Transverse colon (tissue), 4 donors: ENCODE measurements around the gene MRC1. TPM values are rescaled to one million over a fixed set of nuclear protein-coding genes. Genes with fewer than 3 reads are reported as not detected.

Source experiments
- small RNA-seq, 4 donors: library from RNA; depleted of rRNA; stranded (forward); fragments of <200 nt; gene quantifications; one replicate each; pipeline ENCODE3, GENCODE V24; 2016
- total RNA-seq, 4 donors: library from RNA; depleted of rRNA; stranded (reverse); fragments of >200 nt; gene quantifications; one replicate each; pipeline ENCODE4 v1.1.0, GENCODE V29; 2016

The MRC1 gene
- total RNA-seq, 4 donors from 2014 or later, result 2.8 to 22.1 (median 15.2) TPM

Small RNAs within 50 kb of the gene (small RNA-seq; reads per million reads assigned to genes)
- gene MIR511, result 2.2 to 8.1 (median 3.6) reads per million in 4 donors

Other genes starting within 250 kb of the MRC1 start
- 10 to 100 TPM in 2 of 4 donors, 1 to 10 TPM in 1, not detected in 1; 6.7 to 52.3 (median 16.5) TPM for gene HACD1, start 192.0 kb upstream of the MRC1 start, total RNA-seq
- 10 to 100 TPM in 2 of 4 donors, 1 to 10 TPM in 2; 1.9 to 18.4 (median 9.3) TPM for gene STAM, start 165.2 kb upstream of the MRC1 start, total RNA-seq
- gene TMEM236, start 57.1 kb upstream of the MRC1 start, total RNA-seq, result 10 to 100 TPM; 16.9 to 79.6 (median 42.9) TPM
- gene SLC39A12, start 142.6 kb downstream of the MRC1 start, total RNA-seq, result under 1 TPM in 1 of 4 donors, not detected in 3; 0.14 TPM